Natural killer cell (primary cell): ENCODE measurements around the gene IMPDH2. TPM values are rescaled to one million over a fixed set of nuclear protein-coding genes. Genes with fewer than 3 reads are reported as not detected.

Experiments
- ATAC-seq, 3 donors: fragments of 150-1000 bp in 2 of 3; fragments of 200-7000 bp in 1 of 3; cut with Tn5 transposase; 1 replicate in 1 of 3; 2 replicates in 2 of 3; pipeline ENCODE4 v1.10.0; 2021; ENCODE audit warnings: mild to moderate bottlenecking in 2 of 3, moderate library complexity in 2 of 3
- DNase-seq, 2 donors: peaks; one replicate each; pipeline versions ENCODE4 v3.0.0 to v3.0.0-alpha.2; 2013 to 2021; ENCODE audit warnings: mixed read lengths in 1 of 2
- H3K27ac ChIP-seq: one replicate; pipeline ENCODE4 v1.5.1; 2013; ENCODE audit warnings: mild to moderate bottlenecking, low read length
- H3K27me3 ChIP-seq: one replicate; pipeline ENCODE4 v1.6.1; 2013; ENCODE audit warnings: low read length; ENCODE audit not compliant: control insufficient read depth, insufficient read depth
- H3K36me3 ChIP-seq: one replicate; pipeline ENCODE4 v1.6.1; 2013; ENCODE audit warnings: low read length; ENCODE audit not compliant: control insufficient read depth, insufficient read depth
- H3K4me1 ChIP-seq: one replicate; pipeline ENCODE4 v1.6.1; 2013; ENCODE audit warnings: low read length; ENCODE audit not compliant: control insufficient read depth, insufficient read depth
- H3K4me3 ChIP-seq: one replicate; pipeline ENCODE4 v1.5.1; 2013; ENCODE audit warnings: low read length
- H3K9me3 ChIP-seq: one replicate; pipeline ENCODE4 v1.6.1; 2013; ENCODE audit warnings: low read length; ENCODE audit not compliant: control insufficient read depth, insufficient read depth
- H3K27ac Mint-ChIP-seq, 2 donors: one replicate each; pipeline ENCODE4 v1.8.0; 2022; ENCODE audit warnings: mild to moderate bottlenecking in 2 of 2, mixed read lengths in 2 of 2, moderate library complexity in 1 of 2
- H3K27me3 Mint-ChIP-seq, 2 donors: one replicate each; pipeline ENCODE4 v1.8.0; 2022; ENCODE audit warnings: low read depth in 2 of 2, mixed read lengths in 2 of 2
- H3K36me3 Mint-ChIP-seq: one replicate; pipeline ENCODE4 v1.8.0; 2022; ENCODE audit warnings: mixed read lengths
- H3K4me1 Mint-ChIP-seq, 2 donors: one replicate each; pipeline ENCODE4 v1.8.0; 2022; ENCODE audit warnings: mixed read lengths in 2 of 2
- H3K4me3 Mint-ChIP-seq: one replicate; pipeline ENCODE4 v1.8.0; 2022; ENCODE audit warnings: mild to moderate bottlenecking, moderate library complexity, mixed read lengths
- H3K9me3 Mint-ChIP-seq, 2 donors: one replicate each; pipeline ENCODE4 v1.8.0; 2022; ENCODE audit warnings: mixed read lengths in 2 of 2
- CTCF ChIP-seq: fragments of 200-600 bp; IDR thresholded peaks from one replicate; pipeline ENCODE4 v1.8.0; 2022; ENCODE audit warnings: antibody characterized with exemption
- WGBS: methylation state at CpG from one replicate; pipeline ENCODE4 v1.1.7; 2013; ENCODE audit warnings: missing lambda C conversion rate; ENCODE audit not compliant: insufficient coverage; 5-methylcytosine and 5-hydroxymethylcytosine counted together
- intact Hi-C: fragments of 100-400 bp; cut with micrococcal nuclease; formaldehyde crosslinking; loops from one replicate; pipeline ENCODE4 v1.14.2; 2022
- total RNA-seq, 4 donors: library from RNA; stranded (reverse); fragments of 120-200 nt in 1 of 4; gene quantifications; one replicate each; pipeline versions ENCODE4 v1.2.3 to v1.2.4, GENCODE V29; 2013 to 2022

IMPDH2 gene
- total RNA-seq, 3 donors from 2014 or later (not counting 1 experiment from before 2014, with no cell fraction given) = 45.6 to 85.7 (median 50.0) TPM

GRCh38 chr3:49058011-49058410 is 28.8 kb upstream of the IMPDH2 start:
- Histone ChIP-seq H3K27me3 (no peaks in the 10 kb centered on the region), H3K27ac (no peak overlapping the region), H3K36me3 (peaks cover 42% of the 10 kb centered on the region), H3K4me3 (no peak overlapping the region), H3K4me1 (no peaks in the 10 kb centered on the region), H3K9me3 (no peaks in the 10 kb centered on the region)
- peaks cover 0 to 4% of the 10 kb centered on the region in 2 donors for H3K4me1 Mint-ChIP-seq
- TF ChIP-seq CTCF = no peak
- DNase-seq (no peak), ATAC-seq (no peak)
- H3K27ac Mint-ChIP-seq = no peak overlapping the region
- no peaks in the 10 kb centered on the region for H3K27me3 Mint-ChIP-seq
- H3K4me3 Mint-ChIP-seq = no peak overlapping the region
- intact Hi-C loops = no loop called here
- no peaks in the 10 kb centered on the region for H3K9me3 Mint-ChIP-seq
- WGBS = 96% methylated on average over 7 of the region's 7 CpGs
- H3K36me3 Mint-ChIP-seq = peaks cover 8% of the 10 kb centered on the region

DNA sequence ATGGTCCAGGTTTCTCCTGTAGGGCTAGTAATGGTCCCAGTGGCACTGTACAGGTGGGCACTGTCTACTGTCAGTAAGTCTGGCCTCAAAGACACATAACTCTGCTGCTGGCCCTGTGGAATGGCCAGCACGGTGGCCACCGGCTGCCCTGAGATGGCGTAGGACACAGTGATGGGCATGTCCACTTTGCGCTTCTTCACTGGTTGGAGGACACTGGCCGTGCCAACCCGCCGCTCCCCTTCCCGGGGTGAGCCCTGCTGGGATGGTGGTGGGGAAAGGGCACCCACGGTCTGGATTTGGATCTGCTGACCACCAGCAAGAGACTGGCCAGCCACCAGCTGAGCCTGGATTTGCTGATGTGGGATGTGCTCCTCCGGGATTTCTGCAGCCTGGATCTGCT is 28.1 kb upstream of the IMPDH2 start:
- H3K4me3 Mint-ChIP-seq = no peak overlapping the region
- H3K27me3 Mint-ChIP-seq = no peaks in the 10 kb centered on the region
- no peak overlapping the region for H3K27ac Mint-ChIP-seq
- no peak overlapping the region for H3K4me3 ChIP-seq
- DNase-seq (no peak), ATAC-seq (peak in 2 of 3 donors; percentile 13 to 17)
- intact Hi-C loops = no loop called here
- no peaks in the 10 kb centered on the region for H3K27me3 ChIP-seq
- H3K9me3 Mint-ChIP-seq = no peaks in the 10 kb centered on the region
- 98% methylated on average over 10 of the region's 10 CpGs for whole genome bisulfite sequencing
- H3K36me3 Mint-ChIP-seq = peaks cover 8% of the 10 kb centered on the region
- peaks cover under 1 to 8% of the 10 kb centered on the region in 2 donors for H3K4me1 Mint-ChIP-seq
- no peaks in the 10 kb centered on the region for H3K9me3 ChIP-seq
- no peak overlapping the region for H3K27ac ChIP-seq
- no peak for TF ChIP-seq CTCF
- H3K36me3 ChIP-seq = peaks cover 44% of the 10 kb centered on the region
- H3K4me1 ChIP-seq = no peaks in the 10 kb centered on the region

DNA sequence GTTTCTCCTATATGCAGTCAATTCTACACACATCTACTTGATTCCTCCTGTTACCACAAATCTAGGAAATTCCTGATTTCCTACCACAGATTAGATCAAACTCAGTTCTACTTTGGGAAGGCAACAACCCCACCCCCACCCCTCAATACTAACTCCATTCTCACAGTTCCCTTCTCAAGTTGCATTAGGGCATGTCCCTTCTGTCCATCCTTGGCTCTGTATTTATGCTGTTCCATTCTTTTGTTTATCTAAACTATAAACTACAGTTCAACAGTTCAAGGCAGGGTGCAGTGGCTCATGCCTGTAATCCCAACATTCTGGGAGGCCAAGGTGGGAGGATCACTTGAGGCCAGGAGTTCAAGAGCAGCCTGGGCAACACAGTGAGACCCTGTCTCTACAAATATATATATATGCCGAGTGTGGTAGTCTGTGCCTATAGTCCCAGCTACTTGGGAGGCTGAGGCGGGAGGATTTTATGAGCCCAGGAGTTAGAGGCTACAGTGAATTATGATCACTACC is 25.2 kb upstream of the IMPDH2 start:
- H3K36me3 Mint-ChIP-seq = peaks cover 8% of the 10 kb centered on the region
- H3K27me3 Mint-ChIP-seq = no peaks in the 10 kb centered on the region
- no peaks in the 10 kb centered on the region for H3K4me1 ChIP-seq
- H3K4me1 Mint-ChIP-seq = peaks cover 15 to 18% of the 10 kb centered on the region in 2 donors
- ATAC-seq (no peak), DNase-seq (no peak)
- H3K4me3 Mint-ChIP-seq = no peak overlapping the region
- intact Hi-C loops = no loop called here
- H3K36me3 ChIP-seq = peaks cover 45% of the 10 kb centered on the region
- H3K27me3 ChIP-seq = no peaks in the 10 kb centered on the region
- no peak for TF ChIP-seq CTCF
- 100% methylated on average over 2 of the region's 2 CpGs for WGBS
- H3K27ac Mint-ChIP-seq = peak overlapping the region; percentile 36 to 42
- H3K9me3 Mint-ChIP-seq = no peaks in the 10 kb centered on the region
- no peaks in the 10 kb centered on the region for H3K9me3 ChIP-seq
- no peak overlapping the region for H3K4me3 ChIP-seq
- H3K27ac ChIP-seq = no peak overlapping the region

- WGBS = 80% methylated on average over 1 of the region's 1 CpG
- Mint-ChIP-seq H3K9me3 (no peaks in the 10 kb centered on the region), H3K4me1 (peaks cover 15 to 18% of the 10 kb centered on the region in 2 donors), H3K27ac (peak overlapping the region in 1 of 2 donors; percentile 36), H3K4me3 (no peak overlapping the region), H3K36me3 (peaks cover 8% of the 10 kb centered on the region), H3K27me3 (no peaks in the 10 kb centered on the region)
- peaks cover 45% of the 10 kb centered on the region for H3K36me3 ChIP-seq
- no peak for ATAC-seq
- TF ChIP-seq CTCF = no peak
- H3K4me3 ChIP-seq = no peak overlapping the region
- no peaks in the 10 kb centered on the region for H3K27me3 ChIP-seq
- H3K9me3 ChIP-seq = no peaks in the 10 kb centered on the region
- H3K4me1 ChIP-seq = no peaks in the 10 kb centered on the region
- intact Hi-C loops = no loop called here
- no peak for DNase-seq
- no peak overlapping the region for H3K27ac ChIP-seq
These were observed 24.3 kb upstream of the IMPDH2 start for GRCh38 chr3:49053543-49053942.
